HepG2 (cell line): ENCODE data around the gene UQCC2.

Experiments
- TF ChIP-seq, protein P1 (sequence below): sonication (generic); formaldehyde crosslinking; IDR thresholded peaks from 2 replicates; pipeline ENCODE4 v1.4.0; 2020; ENCODE audit warnings: missing genetic modification reagents
- TF ChIP-seq, protein P2 (sequence below): IDR thresholded peaks from 2 replicates; pipeline ENCODE4 v1.6.1; 2012; ENCODE audit warnings: inconsistent platforms

DNA sequence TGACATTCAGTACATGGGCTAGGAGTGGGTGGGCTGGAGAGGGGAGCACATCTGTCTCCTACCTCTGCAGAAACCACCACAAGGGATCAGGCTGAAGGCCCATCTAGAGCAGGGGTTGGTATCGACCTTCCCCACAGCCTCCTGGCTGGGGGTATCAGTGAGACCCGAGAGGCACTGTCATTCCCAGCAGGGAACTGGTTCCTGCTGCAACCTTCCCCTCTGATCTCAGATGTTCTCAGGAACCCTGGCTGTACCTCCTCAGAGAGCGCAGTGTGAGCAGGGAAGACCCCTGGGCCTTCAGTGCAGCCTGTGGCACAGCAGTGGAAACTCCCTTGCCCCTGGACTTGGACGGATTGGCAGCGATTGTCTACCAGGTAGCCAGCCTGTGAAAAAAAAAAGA, 27.4 kb upstream of the UQCC2 start:
- TF ChIP-seq, protein P1, sequence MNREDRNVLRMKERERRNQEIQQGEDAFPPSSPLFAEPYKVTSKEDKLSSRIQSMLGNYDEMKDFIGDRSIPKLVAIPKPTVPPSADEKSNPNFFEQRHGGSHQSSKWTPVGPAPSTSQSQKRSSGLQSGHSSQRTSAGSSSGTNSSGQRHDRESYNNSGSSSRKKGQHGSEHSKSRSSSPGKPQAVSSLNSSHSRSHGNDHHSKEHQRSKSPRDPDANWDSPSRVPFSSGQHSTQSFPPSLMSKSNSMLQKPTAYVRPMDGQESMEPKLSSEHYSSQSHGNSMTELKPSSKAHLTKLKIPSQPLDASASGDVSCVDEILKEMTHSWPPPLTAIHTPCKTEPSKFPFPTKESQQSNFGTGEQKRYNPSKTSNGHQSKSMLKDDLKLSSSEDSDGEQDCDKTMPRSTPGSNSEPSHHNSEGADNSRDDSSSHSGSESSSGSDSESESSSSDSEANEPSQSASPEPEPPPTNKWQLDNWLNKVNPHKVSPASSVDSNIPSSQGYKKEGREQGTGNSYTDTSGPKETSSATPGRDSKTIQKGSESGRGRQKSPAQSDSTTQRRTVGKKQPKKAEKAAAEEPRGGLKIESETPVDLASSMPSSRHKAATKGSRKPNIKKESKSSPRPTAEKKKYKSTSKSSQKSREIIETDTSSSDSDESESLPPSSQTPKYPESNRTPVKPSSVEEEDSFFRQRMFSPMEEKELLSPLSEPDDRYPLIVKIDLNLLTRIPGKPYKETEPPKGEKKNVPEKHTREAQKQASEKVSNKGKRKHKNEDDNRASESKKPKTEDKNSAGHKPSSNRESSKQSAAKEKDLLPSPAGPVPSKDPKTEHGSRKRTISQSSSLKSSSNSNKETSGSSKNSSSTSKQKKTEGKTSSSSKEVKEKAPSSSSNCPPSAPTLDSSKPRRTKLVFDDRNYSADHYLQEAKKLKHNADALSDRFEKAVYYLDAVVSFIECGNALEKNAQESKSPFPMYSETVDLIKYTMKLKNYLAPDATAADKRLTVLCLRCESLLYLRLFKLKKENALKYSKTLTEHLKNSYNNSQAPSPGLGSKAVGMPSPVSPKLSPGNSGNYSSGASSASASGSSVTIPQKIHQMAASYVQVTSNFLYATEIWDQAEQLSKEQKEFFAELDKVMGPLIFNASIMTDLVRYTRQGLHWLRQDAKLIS (CRISPR knock-in tag), result no peak
- TF ChIP-seq, protein P2, sequence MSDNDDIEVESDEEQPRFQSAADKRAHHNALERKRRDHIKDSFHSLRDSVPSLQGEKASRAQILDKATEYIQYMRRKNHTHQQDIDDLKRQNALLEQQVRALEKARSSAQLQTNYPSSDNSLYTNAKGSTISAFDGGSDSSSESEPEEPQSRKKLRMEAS, result no peak
